Activated CD8-positive, alpha-beta T cell treated with anti-CD3 and anti-CD28 coated beads for 36 hours (primary cell): ENCODE results near the gene CD8B. TPM values are rescaled to one million over a fixed set of nuclear protein-coding genes. Genes with fewer than 3 reads are reported as not detected.
A peak's percentile ranks its signal among the peaks of the same experiment; 100 is the strongest.
"Not testable (repeated sequence)": the region's sequence is repeated elsewhere in the genome, so short reads cannot be mapped to it uniquely, and the experiment has no call there.

ENCODE experiments used
- ATAC-seq: fragments of 200-7000 bp; cut with Tn5 transposase; one replicate; pipeline ENCODE4 v1.10.0; 2021; ENCODE audit warnings: mild to moderate bottlenecking, moderate library complexity
- CTCF ChIA-PET: fragments of 350-600 bp; sonication (Branson Sonifier 250); formaldehyde crosslinking; loops from one replicate; lab custom pipeline; 2021; ENCODE audit warnings: antibody characterized with exemption; lab: Charles Lee
- POLR2A ChIA-PET: fragments of 350-600 bp; sonication (Branson Sonifier 250); formaldehyde crosslinking; loops from one replicate; lab custom pipeline; 2021; ENCODE audit warnings: antibody characterized with exemption; lab: Charles Lee
- DNase-seq: peaks from one replicate; pipeline ENCODE4 v3.0.0-alpha.2; 2020
- H3K27ac Mint-ChIP-seq: one replicate; pipeline ENCODE4 v1.8.0; 2021; ENCODE audit warnings: mild to moderate bottlenecking, mixed read lengths
- H3K27me3 Mint-ChIP-seq: one replicate; pipeline ENCODE4 v1.8.0; 2021; ENCODE audit warnings: mixed read lengths
- H3K36me3 Mint-ChIP-seq: one replicate; pipeline ENCODE4 v1.8.0; 2021; ENCODE audit warnings: low read depth, mixed read lengths
- H3K4me1 Mint-ChIP-seq: one replicate; pipeline ENCODE4 v1.8.0; 2021; ENCODE audit warnings: low read depth, mixed read lengths
- H3K4me3 Mint-ChIP-seq: one replicate; pipeline ENCODE4 v1.8.0; 2021; ENCODE audit warnings: mild to moderate bottlenecking, moderate library complexity, mixed read lengths
- H3K9me3 Mint-ChIP-seq: one replicate; pipeline ENCODE4 v1.8.0; 2021; ENCODE audit warnings: mixed read lengths
- intact Hi-C: fragments of 100-400 bp; cut with micrococcal nuclease; formaldehyde crosslinking; loops from one replicate; pipeline ENCODE4 v1.10.0; 2022
- total RNA-seq, 2 experiments: library from RNA; stranded (reverse); gene quantifications; one replicate each; pipeline ENCODE4 v1.2.3, GENCODE V29; 2021

The CD8B gene
- total RNA-seq, 2 experiments from 2014 or later, result 319 to 321 TPM

DNA sequence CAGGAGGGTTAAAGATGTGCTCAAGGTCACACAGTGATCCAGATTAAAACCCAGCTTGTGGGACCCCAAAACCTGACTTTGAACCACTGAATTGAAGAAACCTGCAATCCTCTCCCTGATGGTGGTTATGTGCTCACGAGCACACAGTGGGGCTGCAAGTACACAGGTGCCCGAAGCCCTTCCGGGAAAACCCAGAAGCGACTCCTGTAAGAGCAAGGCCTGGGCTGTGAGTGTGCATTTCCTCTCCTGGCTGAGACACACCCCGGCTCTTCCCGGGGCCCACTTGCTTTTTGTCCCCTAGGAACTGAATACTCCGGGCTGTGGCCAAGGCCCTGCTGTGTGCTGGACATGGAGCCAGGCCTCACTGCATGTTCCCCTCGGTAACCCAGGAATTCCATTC lies 1.1 kb downstream of the CD8B start:
- DNase-seq, result peak; percentile 62
- H3K9me3 Mint-ChIP-seq, H3K27me3 Mint-ChIP-seq, intact Hi-C loops, CTCF ChIA-PET: not testable (repeated sequence)
- POLR2A ChIA-PET, result interaction anchor here (1.3 kb wide), 1 partner anchor 40 kb away, joined by 3 read pairs; no protein-coding TSS in a partner anchor
- Mint-ChIP-seq H3K27ac (peak overlapping the region; percentile 96), H3K36me3 (peaks cover 39% of the 10 kb centered on the region), H3K4me3 (peak overlapping the region; percentile 98), H3K4me1 (peaks cover 25% of the 10 kb centered on the region)
- peak; percentile 20 for ATAC-seq

GRCh38 chr2:86857688-86858087 lies 4.0 kb downstream of the CD8B start:
- intact Hi-C loops, DNase-seq, H3K9me3 Mint-ChIP-seq, H3K27me3 Mint-ChIP-seq, ATAC-seq: not testable (repeated sequence)
- Mint-ChIP-seq H3K27ac (peak overlapping the region; percentile 92), H3K36me3 (peaks cover 57% of the 10 kb centered on the region), H3K4me3 (peak overlapping the region; percentile 98), H3K4me1 (peaks cover 34% of the 10 kb centered on the region)
- POLR2A ChIA-PET, result interaction anchor here (1.1 to 1.5 kb wide), 2 partner anchors 43 to 48 kb away, joined by 3 to 5 read pairs; no protein-coding TSS in a partner anchor
- CTCF ChIA-PET, result interaction anchor here (1.9 kb wide), 1 partner anchor 49 kb away, joined by 9 read pairs; no protein-coding TSS in a partner anchor

GRCh38 chr2:86856498-86856897 lies 5.2 kb downstream of the CD8B start:
- ChIA-PET POLR2A (interaction anchor here (1.5 kb wide), 1 partner anchor 47 kb away, joined by 5 read pairs; no protein-coding TSS in a partner anchor), CTCF (interaction anchor here (1.9 kb wide), 1 partner anchor 48 kb away, joined by 9 read pairs; no protein-coding TSS in a partner anchor)
- peak; percentile 31 for ATAC-seq
- Mint-ChIP-seq H3K27ac (peak overlapping the region; percentile 93), H3K4me1 (peaks cover 40% of the 10 kb centered on the region), H3K4me3 (peak overlapping the region; percentile 78), H3K36me3 (peaks cover 64% of the 10 kb centered on the region)
- H3K27me3 Mint-ChIP-seq, intact Hi-C loops, H3K9me3 Mint-ChIP-seq, DNase-seq: not testable (repeated sequence)

GRCh38 chr2:86855981-86856380 lies 5.7 kb downstream of the CD8B start:
- ATAC-seq, H3K27me3 Mint-ChIP-seq, CTCF ChIA-PET, DNase-seq, H3K9me3 Mint-ChIP-seq, intact Hi-C loops, POLR2A ChIA-PET: not testable (repeated sequence)
- Mint-ChIP-seq H3K4me3 (peak overlapping the region; percentile 78), H3K27ac (peak overlapping the region; percentile 93), H3K4me1 (peaks cover 45% of the 10 kb centered on the region), H3K36me3 (peaks cover 67% of the 10 kb centered on the region)

GRCh38 chr2:86851581-86851980 lies 10.1 kb downstream of the CD8B start:
- H3K4me3 Mint-ChIP-seq, result peak overlapping the region; percentile 43
- H3K4me1 Mint-ChIP-seq, result peaks cover 52% of the 10 kb centered on the region
- ATAC-seq (peak; percentile 45), DNase-seq (peak; percentile 58)
- intact Hi-C loops, CTCF ChIA-PET, H3K9me3 Mint-ChIP-seq, H3K27me3 Mint-ChIP-seq: not testable (repeated sequence)
- peak overlapping the region; percentile 96 for H3K27ac Mint-ChIP-seq
- H3K36me3 Mint-ChIP-seq, result peaks cover 55% of the 10 kb centered on the region
- POLR2A ChIA-PET, result interaction anchor here (1.9 kb wide), 1 partner anchor 42 kb away, joined by 8 read pairs; no protein-coding TSS in a partner anchor

DNA sequence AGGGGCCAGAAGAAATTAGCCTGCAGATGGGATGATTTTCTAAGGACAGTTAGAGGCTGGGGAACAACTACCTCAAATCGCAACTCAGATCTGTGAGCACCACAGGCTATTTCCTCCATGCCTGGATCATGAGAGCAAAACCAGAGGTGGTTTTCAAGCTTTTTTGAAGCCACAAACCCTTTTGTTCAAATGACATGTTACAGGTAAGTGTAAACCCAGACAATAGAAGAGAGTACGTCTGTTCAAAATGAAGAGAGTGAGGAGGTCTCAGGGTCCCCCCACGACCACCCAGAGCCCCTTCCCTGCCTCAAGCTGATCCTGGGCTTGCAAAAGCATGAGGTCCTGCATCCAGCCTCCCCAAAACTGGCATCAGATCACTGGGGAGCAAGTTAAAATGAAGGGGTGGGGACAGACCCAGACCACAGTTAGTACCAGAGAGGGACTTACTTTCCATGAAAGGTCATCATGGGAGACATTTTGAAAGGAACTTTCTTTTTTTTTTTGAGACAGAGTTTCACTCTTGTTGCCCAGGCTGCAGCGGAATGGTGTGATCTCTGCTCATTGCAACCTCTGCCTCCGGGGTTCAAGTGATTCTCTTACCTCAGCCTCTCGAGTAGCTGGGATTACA lies 19.0 kb downstream of the CD8B start:
- peak overlapping the region; percentile 97 for H3K27ac Mint-ChIP-seq
- CTCF ChIA-PET, intact Hi-C loops, H3K27me3 Mint-ChIP-seq, H3K9me3 Mint-ChIP-seq: not testable (repeated sequence)
- ATAC-seq (peak; percentile 52), DNase-seq (peak; percentile 65)
- peaks cover 53% of the 10 kb centered on the region for H3K36me3 Mint-ChIP-seq
- POLR2A ChIA-PET, result interaction anchor here (0.9 kb wide), 1 partner anchor 35 kb away, joined by 4 read pairs; no protein-coding TSS in a partner anchor
- peak overlapping the region; percentile 65 for H3K4me3 Mint-ChIP-seq
- H3K4me1 Mint-ChIP-seq, result peaks cover 66% of the 10 kb centered on the region

DNA sequence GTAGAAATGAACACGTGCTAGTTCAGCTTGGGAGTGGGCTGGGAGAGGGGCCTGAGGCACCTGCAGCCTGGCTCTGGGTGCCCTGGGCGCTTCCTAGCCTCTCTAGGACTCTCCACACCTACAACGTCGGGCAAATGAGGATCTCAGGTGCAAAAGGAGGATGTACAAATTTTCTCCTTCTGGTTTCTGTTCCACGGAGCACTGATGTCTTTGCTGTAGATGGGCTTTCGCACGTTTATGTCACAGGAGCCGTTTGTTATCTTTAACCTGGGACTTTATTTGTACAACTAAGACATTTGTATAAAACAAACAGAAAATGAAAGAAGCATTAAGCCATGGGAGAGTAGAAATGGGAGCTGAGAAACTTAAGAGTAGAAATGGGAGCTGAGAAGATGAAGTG lies 20.4 kb downstream of the CD8B start:
- POLR2A ChIA-PET, H3K27me3 Mint-ChIP-seq, CTCF ChIA-PET, ATAC-seq, intact Hi-C loops, DNase-seq, H3K9me3 Mint-ChIP-seq: not testable (repeated sequence)
- Mint-ChIP-seq H3K4me3 (peak overlapping the region; percentile 65), H3K4me1 (peaks cover 74% of the 10 kb centered on the region), H3K36me3 (peaks cover 49% of the 10 kb centered on the region), H3K27ac (peak overlapping the region; percentile 97)

DNA sequence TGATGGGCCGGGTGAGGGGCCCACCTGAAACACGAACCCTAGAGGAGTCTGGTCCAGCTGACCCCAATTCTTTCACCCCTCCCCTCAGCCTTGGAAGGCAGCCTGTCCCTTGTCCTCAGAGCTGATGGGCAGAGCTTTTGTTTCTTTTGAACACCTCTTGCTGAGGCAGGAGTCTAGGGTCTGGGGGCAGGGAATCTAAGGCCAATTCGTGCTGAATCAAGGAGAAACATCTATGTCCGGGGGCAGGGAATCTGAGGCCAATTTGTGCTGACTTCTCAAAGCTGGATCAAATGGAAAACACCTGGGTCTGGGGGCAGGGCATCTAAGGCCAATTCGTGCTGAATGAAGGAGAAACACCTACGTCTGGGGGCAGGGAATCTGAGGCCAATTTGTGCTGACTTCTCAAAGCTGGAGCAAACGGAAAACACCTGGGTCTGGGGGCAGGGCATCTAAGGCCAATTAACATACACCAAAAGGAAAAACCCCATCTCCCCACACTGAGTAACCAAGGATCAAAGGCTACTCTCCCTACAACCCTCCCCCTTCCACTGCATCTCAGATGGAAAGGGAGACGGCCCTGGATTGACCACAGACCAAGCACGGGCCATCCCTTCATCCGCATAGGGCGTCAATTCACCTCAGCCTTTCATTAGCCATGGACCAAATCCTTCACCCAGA lies 21.7 kb downstream of the CD8B start:
- CTCF ChIA-PET, H3K9me3 Mint-ChIP-seq, intact Hi-C loops, ATAC-seq, H3K27me3 Mint-ChIP-seq: not testable (repeated sequence)
- H3K4me1 Mint-ChIP-seq, result peaks cover 79% of the 10 kb centered on the region
- peak overlapping the region; percentile 86 for H3K27ac Mint-ChIP-seq
- DNase-seq, result peak; percentile 52
- peak overlapping the region; percentile 20 for H3K4me3 Mint-ChIP-seq
- H3K36me3 Mint-ChIP-seq, result peaks cover 40% of the 10 kb centered on the region
- POLR2A ChIA-PET, result interaction anchor here (0.9 kb wide), 1 partner anchor 25 kb away, joined by 3 read pairs; no protein-coding TSS in a partner anchor

DNA sequence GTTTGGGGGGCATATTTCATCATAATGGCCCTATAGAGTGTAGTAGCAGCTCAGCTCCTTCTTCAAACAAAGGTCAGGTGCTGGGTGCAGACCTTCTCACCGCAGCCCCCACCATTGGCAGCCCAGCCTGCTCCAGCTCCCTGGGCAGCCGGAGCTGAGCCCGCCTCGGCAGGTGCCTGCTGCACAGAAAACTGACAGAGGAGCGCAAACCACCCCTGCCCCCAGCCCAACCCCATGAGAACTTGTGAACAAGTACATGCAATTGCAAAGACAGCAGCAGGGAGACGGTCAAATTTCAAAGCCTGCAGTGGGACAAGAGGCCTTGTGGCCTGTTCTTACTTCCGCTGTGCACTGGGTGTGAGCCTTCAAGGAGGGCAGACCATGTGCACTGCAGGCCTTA lies 22.2 kb downstream of the CD8B start:
- Mint-ChIP-seq H3K27ac (peak overlapping the region; percentile 86), H3K4me3 (peak overlapping the region; percentile 45), H3K4me1 (peaks cover 81% of the 10 kb centered on the region), H3K36me3 (peaks cover 37% of the 10 kb centered on the region)
- intact Hi-C loops, ATAC-seq, H3K9me3 Mint-ChIP-seq, H3K27me3 Mint-ChIP-seq: not testable (repeated sequence)
- peak; percentile 66 for DNase-seq
- POLR2A ChIA-PET, result interaction anchor here (0.9 kb wide), 1 partner anchor 24 kb away, joined by 3 read pairs; no protein-coding TSS in a partner anchor
- CTCF ChIA-PET, result interaction anchor here (1.3 kb wide), 1 partner anchor 12 kb away, joined by 3 read pairs; no protein-coding TSS in a partner anchor

- intact Hi-C loops, POLR2A ChIA-PET, H3K9me3 Mint-ChIP-seq, H3K27me3 Mint-ChIP-seq: not testable (repeated sequence)
- ATAC-seq (peak; percentile 6), DNase-seq (peak; percentile 66)
- Mint-ChIP-seq H3K27ac (peak overlapping the region; percentile 82), H3K4me1 (peaks cover 85% of the 10 kb centered on the region), H3K36me3 (peaks cover 26% of the 10 kb centered on the region), H3K4me3 (peak overlapping the region; percentile 31)
- CTCF ChIA-PET, result interaction anchor here (1.1 kb wide), 1 partner anchor 30 kb away, joined by 5 read pairs; no protein-coding TSS in a partner anchor
Measured at GRCh38 chr2:86837714-86838113, 24.0 kb downstream of the CD8B start.
